ENCODE results near the gene C2CD2. TPM values are rescaled to one million over a fixed set of nuclear protein-coding genes. Genes with fewer than 3 reads are reported as not detected.

The C2CD2 gene
- total RNA-seq, 1 donor from 2014 or later, result 18.1 TPM

GRCh38 chr21:41901782-41902181 is 52.0 kb downstream of the C2CD2 start:
- Mint-ChIP-seq H3K27ac (ENCODE audit: unreplicated experiment) (no peak overlapping the region), H3K27me3 (ENCODE audit: low read depth) (no peaks in the 10 kb centered on the region), H3K9me3 (ENCODE audit: low read depth) (no peaks in the 10 kb centered on the region), H3K4me1 (ENCODE audit: low read depth) (peaks cover 8% of the 10 kb centered on the region), H3K4me3 (ENCODE audit: unreplicated experiment) (no peak overlapping the region), H3K36me3 (ENCODE audit: low read depth) (peaks cover 44% of the 10 kb centered on the region)
- TF ChIP-seq CTCF (IDR thresholded peaks at IDR 0.05), result no peak
- DNase-seq (ENCODE audit: low spot score), result no peak

GRCh38 chr21:41901099-41901498 is 52.7 kb downstream of the C2CD2 start:
- no peak for TF ChIP-seq CTCF (IDR thresholded peaks at IDR 0.05)
- DNase-seq (ENCODE audit: low spot score), result no peak
- no peak overlapping the region for H3K27ac Mint-ChIP-seq (ENCODE audit: unreplicated experiment)
- H3K36me3 Mint-ChIP-seq (ENCODE audit: low read depth), result peaks cover 38% of the 10 kb centered on the region
- no peaks in the 10 kb centered on the region for H3K27me3 Mint-ChIP-seq (ENCODE audit: low read depth)
- no peak overlapping the region for H3K4me3 Mint-ChIP-seq (ENCODE audit: unreplicated experiment)
- no peaks in the 10 kb centered on the region for H3K9me3 Mint-ChIP-seq (ENCODE audit: low read depth)
- H3K4me1 Mint-ChIP-seq (ENCODE audit: low read depth), result peaks cover 15% of the 10 kb centered on the region

GRCh38 chr21:41900401-41900800 is 53.4 kb downstream of the C2CD2 start:
- Mint-ChIP-seq H3K27me3 (ENCODE audit: low read depth) (no peaks in the 10 kb centered on the region), H3K9me3 (ENCODE audit: low read depth) (no peaks in the 10 kb centered on the region), H3K4me3 (ENCODE audit: unreplicated experiment) (no peak overlapping the region), H3K4me1 (ENCODE audit: low read depth) (peaks cover 22% of the 10 kb centered on the region), H3K36me3 (ENCODE audit: low read depth) (peaks cover 32% of the 10 kb centered on the region), H3K27ac (ENCODE audit: unreplicated experiment) (no peak overlapping the region)
- TF ChIP-seq CTCF (IDR thresholded peaks at IDR 0.05), result no peak
- no peak for DNase-seq (ENCODE audit: low spot score)

GRCh38 chr21:41899426-41900202 is 54.2 kb downstream of the C2CD2 start:
- Mint-ChIP-seq H3K36me3 (ENCODE audit: low read depth) (peaks cover 28% of the 10 kb centered on the region), H3K4me1 (ENCODE audit: low read depth) (peaks cover 30% of the 10 kb centered on the region), H3K27me3 (ENCODE audit: low read depth) (no peaks in the 10 kb centered on the region), H3K27ac (ENCODE audit: unreplicated experiment) (no peak overlapping the region), H3K4me3 (ENCODE audit: unreplicated experiment) (no peak overlapping the region), H3K9me3 (ENCODE audit: low read depth) (no peaks in the 10 kb centered on the region)
- no peak for TF ChIP-seq CTCF (IDR thresholded peaks at IDR 0.05)
- no peak for DNase-seq (ENCODE audit: low spot score)

GRCh38 chr21:41898998-41899397 is 54.8 kb downstream of the C2CD2 start:
- TF ChIP-seq CTCF (IDR thresholded peaks at IDR 0.05), result no peak
- Mint-ChIP-seq H3K9me3 (ENCODE audit: low read depth) (no peaks in the 10 kb centered on the region), H3K27ac (ENCODE audit: unreplicated experiment) (no peak overlapping the region), H3K4me1 (ENCODE audit: low read depth) (peaks cover 34% of the 10 kb centered on the region), H3K36me3 (ENCODE audit: low read depth) (peaks cover 26% of the 10 kb centered on the region), H3K4me3 (ENCODE audit: unreplicated experiment) (no peak overlapping the region), H3K27me3 (ENCODE audit: low read depth) (no peaks in the 10 kb centered on the region)
- no peak for DNase-seq (ENCODE audit: low spot score)

Data from chondrocyte (in vitro differentiated cells).